ENCODE data around the gene TCTN2.

TCTN2 gene

DNA sequence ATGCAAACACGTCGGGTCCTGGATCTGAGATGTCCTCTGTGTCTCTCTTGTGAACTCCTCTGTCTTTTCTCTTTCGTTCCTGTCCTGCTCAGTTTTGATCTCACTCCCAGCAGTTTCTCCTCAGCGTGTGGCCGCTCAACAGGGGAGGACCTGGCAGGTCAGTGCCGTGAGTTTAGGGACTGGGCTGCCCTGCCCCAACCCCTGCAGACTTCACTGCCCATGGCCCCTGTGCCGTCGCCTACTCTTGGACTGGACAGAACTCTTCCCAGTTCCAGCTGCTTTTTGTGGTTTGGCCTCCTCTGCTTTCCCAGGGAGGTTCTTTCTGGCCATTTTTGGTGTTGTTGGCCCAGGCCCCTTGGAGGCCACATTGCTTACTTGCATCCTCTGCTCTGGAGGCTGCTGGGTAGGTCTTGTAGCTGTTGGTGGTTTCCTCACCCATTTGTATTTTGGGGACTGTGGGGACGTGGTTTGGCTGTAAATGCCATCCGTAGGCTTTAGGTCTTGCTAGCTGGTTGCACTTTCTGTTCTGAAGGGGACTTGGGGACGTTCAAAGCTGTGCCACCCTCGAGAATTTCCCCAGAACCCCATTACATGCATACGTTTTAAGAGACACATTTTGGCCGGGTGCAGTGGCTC is 71.1 kb downstream of the TCTN2 start:
- DNase-seq (ENCODE audit: low spot score) = no peak

DNA sequence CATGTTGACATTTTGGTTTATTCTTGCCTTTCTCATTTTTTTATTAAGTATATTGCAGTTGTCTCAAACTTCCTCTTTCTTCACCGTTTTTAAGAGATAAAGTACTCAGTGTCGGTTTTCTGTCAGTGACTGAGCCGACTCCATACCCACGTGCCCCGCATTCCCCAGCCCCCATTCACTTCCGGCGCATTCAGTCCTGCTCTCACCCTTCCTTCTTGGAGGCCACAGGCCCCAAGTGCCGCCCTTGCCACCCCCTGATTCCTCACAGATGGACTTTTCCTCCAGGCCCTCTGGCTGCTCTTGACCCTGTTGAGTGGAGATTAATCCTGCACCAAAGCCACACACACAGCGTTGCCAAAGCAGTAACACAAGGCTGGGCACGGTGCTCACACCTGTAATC is 72.1 kb downstream of the TCTN2 start:
- DNase-seq (ENCODE audit: low spot score) = no peak

DNA sequence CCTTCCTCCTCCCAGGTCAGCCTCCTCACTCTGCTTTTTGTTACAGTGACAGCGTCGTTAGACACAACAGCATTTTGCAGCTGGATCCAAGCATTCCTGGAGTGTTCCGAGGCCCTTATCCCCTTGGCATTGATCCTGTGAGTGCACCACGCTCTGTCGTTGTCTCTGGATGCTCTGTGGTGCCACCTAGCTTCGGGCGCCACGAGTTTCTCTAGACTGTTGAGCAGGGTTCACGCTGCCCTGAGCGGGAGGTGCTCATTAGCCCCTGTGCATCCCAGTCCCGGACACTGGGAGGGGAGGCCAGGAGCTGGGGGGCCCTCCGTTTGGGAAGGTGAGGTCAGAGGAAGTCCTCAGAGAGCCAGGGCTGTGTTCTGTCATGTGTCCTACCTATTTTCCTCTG is 73.9 kb downstream of the TCTN2 start:
- DNase-seq (ENCODE audit: low spot score) = no peak

- no peak for DNase-seq (ENCODE audit: low spot score)
These were observed 76.4 kb downstream of the TCTN2 start for GRCh38 chr12:123747309-123747708.

GRCh38 chr12:123748161-123748560 is 77.2 kb downstream of the TCTN2 start:
- DNase-seq (ENCODE audit: low spot score) = no peak

DNA sequence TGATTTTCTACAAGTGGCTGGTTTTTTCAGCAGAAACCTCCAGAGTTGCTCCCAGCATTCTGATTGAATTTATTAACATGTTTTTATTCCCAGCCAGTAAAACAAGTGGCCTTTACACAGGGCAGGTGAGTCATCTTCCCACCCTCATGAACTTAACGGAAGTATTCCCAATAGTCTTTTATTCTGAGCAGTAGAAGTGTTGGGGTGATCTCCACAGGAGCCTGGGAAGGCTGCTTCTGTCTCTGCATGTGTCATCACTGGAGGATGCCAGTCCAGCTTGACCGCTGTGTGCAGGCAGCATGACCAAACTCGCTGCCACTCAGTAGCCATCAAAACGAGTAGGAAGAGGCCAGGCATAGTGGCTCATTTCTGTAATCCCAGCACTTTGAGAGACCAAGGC is 77.7 kb downstream of the TCTN2 start:
- DNase-seq (ENCODE audit: low spot score) = no peak

DNA sequence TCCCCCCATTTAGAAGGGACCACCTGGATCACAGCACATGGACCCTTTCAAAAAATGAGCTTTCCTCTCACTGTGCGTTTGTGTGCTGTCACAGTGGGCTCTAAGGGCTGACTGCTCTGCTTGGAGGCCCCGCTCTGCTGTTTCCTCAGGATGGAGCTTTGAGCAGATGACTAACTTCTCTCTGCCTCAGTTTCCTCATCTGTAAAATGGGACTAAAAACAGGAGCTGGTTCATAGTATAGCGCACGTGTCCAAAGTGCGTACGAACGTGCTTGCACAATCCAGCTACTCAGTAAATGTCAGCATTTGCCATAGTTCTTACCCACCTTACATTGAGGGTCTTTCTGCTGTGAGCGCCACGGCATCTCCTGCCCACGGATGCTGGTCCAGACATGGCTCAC is 78.4 kb downstream of the TCTN2 start:
- DNase-seq (ENCODE audit: low spot score) = no peak

GRCh38 chr12:123750159-123750656 is 79.3 kb downstream of the TCTN2 start:
- DNase-seq (ENCODE audit: low spot score) = no peak

- DNase-seq (ENCODE audit: low spot score) = no peak
These were observed 81.1 kb downstream of the TCTN2 start for GRCh38 chr12:123752046-123752445.

DNA sequence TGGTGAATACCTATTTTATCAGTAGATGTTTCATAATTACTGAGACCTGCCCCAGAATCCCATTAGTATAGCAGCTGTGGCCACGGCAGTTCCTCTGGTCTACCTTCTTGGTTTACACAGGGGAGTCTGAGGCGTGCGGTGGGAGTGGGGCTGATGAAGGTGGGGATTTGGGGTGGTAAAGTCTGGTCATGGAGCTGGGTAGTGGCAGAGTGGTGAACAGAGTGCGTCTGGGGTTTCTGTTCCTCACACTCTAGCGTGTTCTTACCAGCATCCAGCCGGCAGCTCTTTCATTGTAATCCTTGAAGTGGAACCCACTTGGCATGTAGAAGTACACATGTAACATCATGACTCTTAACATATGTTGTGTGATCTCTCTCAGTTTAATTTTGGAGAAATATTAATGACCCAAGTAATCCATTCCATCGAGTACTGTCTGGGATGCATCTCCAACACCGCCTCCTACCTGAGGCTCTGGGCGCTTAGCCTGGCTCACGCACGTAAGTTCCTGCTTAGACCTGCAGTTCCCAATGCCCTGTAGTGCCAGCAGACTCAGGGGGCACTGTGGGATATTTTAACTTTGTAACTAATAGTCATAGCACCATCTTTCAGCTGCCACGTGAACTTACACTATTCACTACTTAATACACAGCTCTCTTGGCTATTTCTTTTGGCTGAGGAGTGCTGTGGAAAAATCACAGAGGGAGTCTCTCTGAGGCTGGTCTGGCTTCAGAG is 83.3 kb downstream of the TCTN2 start:
- DNase-seq (ENCODE audit: low spot score) = no peak

DNA sequence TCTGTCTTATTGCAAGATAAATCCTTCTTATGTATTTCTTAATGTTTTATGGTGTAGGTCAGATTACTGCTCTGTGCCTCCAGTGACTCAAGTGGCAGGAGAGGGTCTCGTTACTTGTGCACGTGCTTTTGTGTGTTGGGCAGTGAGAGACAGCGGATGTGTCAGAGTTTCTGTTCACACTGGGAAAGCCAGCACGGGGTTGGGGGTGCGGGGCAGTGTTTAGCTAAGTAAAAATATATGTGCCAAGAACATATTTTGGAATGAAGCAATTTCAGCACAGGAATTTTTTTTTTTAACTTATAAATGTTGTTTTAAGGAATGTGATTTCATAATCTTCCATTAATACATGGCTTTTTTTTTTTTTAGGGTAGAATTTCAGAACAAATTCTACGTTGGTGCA is 86.6 kb downstream of the TCTN2 start:
- peak; percentile 62 for DNase-seq (ENCODE audit: low spot score)

Measured in AG20443 (cell line).